ENCODE measurements around the gene GUCY1A2. TPM values are rescaled to one million over a fixed set of nuclear protein-coding genes. Genes with fewer than 3 reads are reported as not detected.

The GUCY1A2 gene
- polyA plus RNA-seq, 3 donors: not detected

DNA sequence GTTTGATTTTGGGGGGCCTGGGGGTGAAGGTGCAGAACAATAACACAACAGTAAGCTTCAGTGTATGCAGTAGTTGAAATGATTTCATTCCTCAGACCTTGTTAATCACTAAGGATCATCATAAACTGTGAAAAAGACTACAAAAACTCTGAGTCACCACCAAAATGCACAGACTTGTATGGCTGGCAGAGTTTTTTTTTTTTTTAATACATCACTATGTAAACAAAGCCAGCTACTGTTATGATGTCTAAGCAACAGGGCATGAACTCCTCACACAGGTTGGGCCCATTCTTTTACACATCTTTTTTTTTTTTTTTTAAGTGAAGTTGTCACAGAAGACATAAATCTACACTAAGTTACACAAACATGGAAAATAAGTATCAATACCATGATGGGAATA, 311.9 kb downstream of the GUCY1A2 start:
- TF ChIP-seq, protein P1, sequence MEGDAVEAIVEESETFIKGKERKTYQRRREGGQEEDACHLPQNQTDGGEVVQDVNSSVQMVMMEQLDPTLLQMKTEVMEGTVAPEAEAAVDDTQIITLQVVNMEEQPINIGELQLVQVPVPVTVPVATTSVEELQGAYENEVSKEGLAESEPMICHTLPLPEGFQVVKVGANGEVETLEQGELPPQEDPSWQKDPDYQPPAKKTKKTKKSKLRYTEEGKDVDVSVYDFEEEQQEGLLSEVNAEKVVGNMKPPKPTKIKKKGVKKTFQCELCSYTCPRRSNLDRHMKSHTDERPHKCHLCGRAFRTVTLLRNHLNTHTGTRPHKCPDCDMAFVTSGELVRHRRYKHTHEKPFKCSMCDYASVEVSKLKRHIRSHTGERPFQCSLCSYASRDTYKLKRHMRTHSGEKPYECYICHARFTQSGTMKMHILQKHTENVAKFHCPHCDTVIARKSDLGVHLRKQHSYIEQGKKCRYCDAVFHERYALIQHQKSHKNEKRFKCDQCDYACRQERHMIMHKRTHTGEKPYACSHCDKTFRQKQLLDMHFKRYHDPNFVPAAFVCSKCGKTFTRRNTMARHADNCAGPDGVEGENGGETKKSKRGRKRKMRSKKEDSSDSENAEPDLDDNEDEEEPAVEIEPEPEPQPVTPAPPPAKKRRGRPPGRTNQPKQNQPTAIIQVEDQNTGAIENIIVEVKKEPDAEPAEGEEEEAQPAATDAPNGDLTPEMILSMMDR (IDR thresholded peaks at IDR 0.05): no peak
- Histone ChIP-seq H3K36me3 (replicated peaks in 1 of 2; ENCODE audit: control insufficient read depth in 1 of 2, insufficient read depth in 2 of 2, low read length in 2 of 2) (no peaks in the 10 kb centered on the region), H2AFZ (ENCODE audit: insufficient read depth, low read depth, low read length, poor library complexity, severe bottlenecking) (no peak overlapping the region), H3K9ac (ENCODE audit: insufficient read depth, low read length, poor library complexity, severe bottlenecking) (no peak overlapping the region), H3K4me3 (replicated peaks in 1 of 3; ENCODE audit: low read depth in 2 of 3, low read length in 3 of 3) (no peak overlapping the region), H3K4me2 (replicated peaks; ENCODE audit: extremely low read depth, low read length, poor library complexity, severe bottlenecking) (no peak overlapping the region), H4K20me1 (ENCODE audit: insufficient read depth, low read length) (no peaks in the 10 kb centered on the region), H3K4me1 (ENCODE audit: control insufficient read depth in 1 of 2, insufficient read depth in 2 of 2, low read length in 2 of 2) (no peaks in the 10 kb centered on the region), H3K79me2 (ENCODE audit: insufficient read depth, low read length) (no peaks in the 10 kb centered on the region), H3K27ac (ENCODE audit: low read depth in 1 of 2, low read length in 2 of 2) (no peak overlapping the region), H3K27me3 (ENCODE audit: control insufficient read depth in 2 of 2, insufficient read depth in 2 of 2, low read length in 2 of 2) (no peaks in the 10 kb centered on the region), H3K9me3 (replicated peaks in 1 of 2; ENCODE audit: control insufficient read depth in 1 of 2, insufficient read depth in 1 of 2, low read length in 2 of 2) (no peaks in the 10 kb centered on the region)
- no peaks in the 10 kb centered on the region for H3K36me3 Mint-ChIP-seq
- DNase-seq: no peak
- H3K9me3 Mint-ChIP-seq: peaks cover 0 to 3% (median 0%) of the 10 kb centered on the region in 7 donors
- H3K4me3 Mint-ChIP-seq: no peak overlapping the region
- H3K27ac Mint-ChIP-seq: no peak overlapping the region
- intact Hi-C loops (cut with micrococcal nuclease): no loop called here
- H3K4me1 Mint-ChIP-seq: no peaks in the 10 kb centered on the region
- H3K27me3 Mint-ChIP-seq (ENCODE audit: low read depth in 3 of 3): no peaks in the 10 kb centered on the region

DNA sequence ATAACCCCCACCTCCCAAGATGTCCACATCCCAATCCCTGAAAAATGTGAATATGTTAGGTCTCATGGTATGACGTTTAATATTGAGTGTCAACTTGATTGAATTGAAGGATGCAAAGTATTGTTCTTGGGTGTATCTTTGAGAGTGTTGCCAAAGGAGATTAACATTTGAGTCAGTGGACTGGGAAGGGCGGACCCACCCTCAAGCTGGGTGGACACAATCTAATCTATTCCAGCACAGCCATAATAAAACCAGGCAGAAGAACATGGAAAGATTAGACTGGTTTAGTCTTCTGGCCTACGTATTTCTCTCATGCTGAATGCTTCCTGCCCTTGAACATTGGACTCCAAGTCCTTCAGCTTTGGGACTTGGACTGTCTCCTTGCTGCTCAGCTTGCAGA, 315.5 kb downstream of the GUCY1A2 start:
- Histone ChIP-seq H2AFZ (ENCODE audit: insufficient read depth, low read depth, low read length, poor library complexity, severe bottlenecking) (no peak overlapping the region), H3K4me3 (replicated peaks in 1 of 3; ENCODE audit: low read depth in 2 of 3, low read length in 3 of 3) (no peak overlapping the region), H3K36me3 (replicated peaks in 1 of 2; ENCODE audit: control insufficient read depth in 1 of 2, insufficient read depth in 2 of 2, low read length in 2 of 2) (no peaks in the 10 kb centered on the region), H3K27me3 (ENCODE audit: control insufficient read depth in 2 of 2, insufficient read depth in 2 of 2, low read length in 2 of 2) (no peaks in the 10 kb centered on the region), H3K4me1 (ENCODE audit: control insufficient read depth in 1 of 2, insufficient read depth in 2 of 2, low read length in 2 of 2) (no peaks in the 10 kb centered on the region), H3K9me3 (replicated peaks in 1 of 2; ENCODE audit: control insufficient read depth in 1 of 2, insufficient read depth in 1 of 2, low read length in 2 of 2) (no peaks in the 10 kb centered on the region), H4K20me1 (ENCODE audit: insufficient read depth, low read length) (no peaks in the 10 kb centered on the region), H3K27ac (ENCODE audit: low read depth in 1 of 2, low read length in 2 of 2) (no peak overlapping the region), H3K4me2 (replicated peaks; ENCODE audit: extremely low read depth, low read length, poor library complexity, severe bottlenecking) (no peak overlapping the region), H3K79me2 (ENCODE audit: insufficient read depth, low read length) (no peaks in the 10 kb centered on the region), H3K9ac (ENCODE audit: insufficient read depth, low read length, poor library complexity, severe bottlenecking) (no peak overlapping the region)
- Mint-ChIP-seq H3K27ac (no peak overlapping the region), H3K9me3 (peaks cover 0 to 3% (median 0%) of the 10 kb centered on the region in 7 donors), H3K4me3 (no peak overlapping the region), H3K27me3 (ENCODE audit: low read depth in 3 of 3) (no peaks in the 10 kb centered on the region), H3K36me3 (no peaks in the 10 kb centered on the region), H3K4me1 (no peaks in the 10 kb centered on the region)
- intact Hi-C loops (cut with micrococcal nuclease): no loop called here
- no peak for DNase-seq
- 78% methylated on average over 1 of the region's 3 CpGs for WGBS (ENCODE audit: insufficient coverage)
- TF ChIP-seq, protein P1 (IDR thresholded peaks at IDR 0.05): no peak

Data from CD14-positive monocyte (primary cell).